GM18909 (cell line): ENCODE measurements around the gene CDK5.
A peak's percentile ranks its signal among the peaks of the same experiment; 100 is the strongest.
"Not testable (repeated sequence)": the region's sequence is repeated elsewhere in the genome, so short reads cannot be mapped to it uniquely, and the experiment has no call there.

Source experiments
- ATAC-seq: cut with Tn5 transposase; IDR thresholded peaks from one replicate; pipeline ENCODE4 v1.9.1; 2021; ENCODE audit warnings: mild to moderate bottlenecking; ENCODE audit not compliant: unreplicated experiment, poor library complexity

The CDK5 gene

GRCh38 chr7:151059367-151060112, 1.8 kb upstream of the CDK5 start, which contains the start of gene SLC4A2:
SLC4A2 (plus strand) TSS chr7:151059589; CDS start chr7:151061988, 2,399 bp downstream.
- peak; percentile 38 for ATAC-seq

GRCh38 chr7:151058781-151059366, 1.2 kb upstream of the CDK5 start:
- no peak for ATAC-seq

- ATAC-seq: peak; percentile 88
Observed at GRCh38 chr7:151057989-151058780, 488 bp upstream of the CDK5 start.

- no peak for ATAC-seq
Observed at GRCh38 chr7:151056666-151057505, 811 bp downstream of the CDK5 start.

GRCh38 chr7:151056283-151056665, 1.4 kb downstream of the CDK5 start:
- ATAC-seq: no peak

GRCh38 chr7:151053751-151054150, 3.9 kb downstream of the CDK5 start:
- ATAC-seq: no peak

- ATAC-seq: no peak
Observed at GRCh38 chr7:151053096-151053495, 4.6 kb downstream of the CDK5 start.

GRCh38 chr7:151051108-151051507, 6.6 kb downstream of the CDK5 start:
- no peak for ATAC-seq

GRCh38 chr7:151048911-151049463, 8.7 kb downstream of the CDK5 start:
- no peak for ATAC-seq

GRCh38 chr7:151047976-151048815, 9.5 kb downstream of the CDK5 start, which contains the start of gene ASIC3:
ASIC3 (plus strand) TSS chr7:151048531; CDS start chr7:151048886, 355 bp downstream.
- no peak for ATAC-seq

- ATAC-seq: no peak
Observed at GRCh38 chr7:151046603-151047573, 10.8 kb downstream of the CDK5 start.

- no peak for ATAC-seq
Observed at GRCh38 chr7:151045967-151046366, 11.7 kb downstream of the CDK5 start.

- ATAC-seq: no peak
Observed at GRCh38 chr7:151045262-151045661, 12.4 kb downstream of the CDK5 start.

- ATAC-seq: no peak
Observed at GRCh38 chr7:151043959-151044358, 13.7 kb downstream of the CDK5 start.

GRCh38 chr7:151043449-151043848, 14.2 kb downstream of the CDK5 start:
- not testable (repeated sequence) for ATAC-seq

- no peak for ATAC-seq
Observed at GRCh38 chr7:151040616-151041375, 16.9 kb downstream of the CDK5 start.

- no peak for ATAC-seq
Observed at GRCh38 chr7:151039850-151040548, 17.7 kb downstream of the CDK5 start.
